ENCODE results near the gene TSPAN9.

Gene TSPAN9

GRCh38 chr12:3195859-3196483 lies 118.8 kb downstream of the TSPAN9 start:
- no peak for DNase-seq

DNA sequence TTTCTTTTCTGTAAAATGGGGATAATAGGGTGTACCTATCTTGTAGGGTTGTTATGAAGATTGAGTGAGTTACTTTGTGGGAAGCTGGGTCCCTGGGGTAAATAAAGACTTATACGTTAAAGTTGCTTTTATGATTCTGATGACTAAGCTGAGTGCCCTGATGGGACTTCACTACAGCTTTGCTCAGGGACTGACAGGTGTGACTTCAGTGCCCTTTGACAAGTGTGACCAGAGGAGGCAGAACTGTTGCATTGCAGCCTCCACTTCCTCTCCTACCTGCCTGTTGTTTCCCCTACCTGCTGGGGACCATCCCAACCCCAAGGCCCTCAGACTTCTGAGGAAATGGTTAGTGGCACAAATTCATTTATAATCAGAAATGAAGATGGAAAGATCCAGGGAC lies 119.3 kb downstream of the TSPAN9 start:
- no peak for DNase-seq

DNA sequence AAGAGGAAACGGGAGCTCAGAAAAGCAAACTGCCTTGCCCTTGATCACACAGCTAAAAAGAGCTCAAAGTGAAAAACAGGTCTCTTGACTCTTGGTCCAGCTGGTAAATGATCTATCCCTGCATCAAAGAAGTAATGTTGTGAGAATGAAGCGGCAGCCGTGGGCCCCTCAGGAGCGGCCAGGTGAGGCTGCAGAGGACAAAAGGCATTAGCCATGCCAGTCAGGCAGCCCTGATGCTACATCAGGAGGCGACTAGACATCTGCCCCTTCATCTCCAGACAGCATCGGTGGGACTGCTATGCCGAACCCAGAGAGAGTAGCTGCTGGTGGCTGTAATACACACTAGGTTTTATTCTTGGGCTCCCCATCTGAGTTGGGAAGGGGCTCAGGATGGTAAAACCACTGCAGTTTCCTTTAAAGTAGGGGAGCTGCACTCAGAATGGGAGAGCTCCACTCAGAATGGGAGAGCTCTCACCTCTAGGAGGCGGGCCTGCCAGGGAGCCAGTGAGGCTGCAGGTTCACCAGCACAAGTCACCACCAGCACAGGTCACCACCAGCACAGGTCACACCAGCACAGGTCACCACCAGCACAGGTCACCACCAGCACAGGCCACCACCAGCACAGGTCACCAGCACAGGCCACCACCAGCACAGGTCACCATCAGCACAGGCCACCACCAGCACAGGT lies 120.1 kb downstream of the TSPAN9 start:
- DNase-seq = no peak

GRCh38 chr12:3199551-3200031 lies 122.4 kb downstream of the TSPAN9 start:
- DNase-seq = no peak

DNA sequence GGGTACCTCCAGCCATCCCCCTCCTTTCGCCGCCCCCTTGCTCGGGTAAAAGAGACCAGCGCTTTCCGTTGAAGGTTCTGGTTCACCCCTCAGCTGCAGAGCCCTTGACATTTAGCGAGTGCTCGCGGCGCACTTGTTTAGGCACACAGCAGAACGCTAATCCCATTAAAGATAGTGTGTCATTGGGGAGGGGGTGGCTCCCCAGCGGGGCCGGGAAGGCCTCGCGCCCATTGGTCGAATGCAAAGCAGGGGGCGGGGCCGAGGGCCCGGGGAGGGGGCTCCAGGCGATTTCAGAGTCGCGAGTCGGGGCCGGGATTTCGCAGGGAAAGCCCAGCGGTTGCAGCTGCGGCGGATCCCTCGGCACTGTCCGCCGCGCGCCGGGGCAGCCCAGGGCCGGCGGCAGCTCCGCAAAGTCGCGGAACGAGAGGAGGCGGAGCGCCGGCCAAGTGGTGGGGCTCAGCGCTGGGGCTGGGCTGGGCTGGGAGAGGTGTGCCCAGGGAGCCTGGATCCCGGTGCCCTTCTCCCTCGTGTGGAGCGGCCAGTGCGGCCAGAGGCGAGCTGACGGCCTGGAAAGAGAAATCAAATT lies 122.9 kb downstream of the TSPAN9 start:
- DNase-seq = peak; percentile 71

- DNase-seq = no peak
These were observed 123.6 kb downstream of the TSPAN9 start for GRCh38 chr12:3200814-3201233.

GRCh38 chr12:3201339-3202051 lies 124.3 kb downstream of the TSPAN9 start:
- no peak for DNase-seq

DNA sequence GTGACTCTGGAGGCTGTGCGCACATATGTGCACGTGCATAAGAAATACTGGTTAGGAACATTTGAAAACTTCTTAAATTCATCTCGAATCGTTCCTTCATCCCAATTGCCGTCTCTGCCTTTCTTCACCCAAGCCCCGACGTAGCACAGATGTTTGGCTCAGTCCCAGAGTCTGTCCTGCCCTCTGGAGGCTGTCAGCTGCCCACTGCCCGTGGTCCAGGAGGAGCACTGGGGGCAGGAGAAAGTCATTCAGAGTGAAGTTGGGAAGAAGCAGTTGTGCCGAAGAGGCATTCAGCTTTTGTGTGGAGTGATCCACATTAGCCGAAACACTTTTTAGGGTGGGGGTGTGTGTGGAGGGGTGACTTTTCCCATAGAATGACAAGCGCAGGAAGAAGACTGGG lies 124.9 kb downstream of the TSPAN9 start:
- no peak for DNase-seq

DNA sequence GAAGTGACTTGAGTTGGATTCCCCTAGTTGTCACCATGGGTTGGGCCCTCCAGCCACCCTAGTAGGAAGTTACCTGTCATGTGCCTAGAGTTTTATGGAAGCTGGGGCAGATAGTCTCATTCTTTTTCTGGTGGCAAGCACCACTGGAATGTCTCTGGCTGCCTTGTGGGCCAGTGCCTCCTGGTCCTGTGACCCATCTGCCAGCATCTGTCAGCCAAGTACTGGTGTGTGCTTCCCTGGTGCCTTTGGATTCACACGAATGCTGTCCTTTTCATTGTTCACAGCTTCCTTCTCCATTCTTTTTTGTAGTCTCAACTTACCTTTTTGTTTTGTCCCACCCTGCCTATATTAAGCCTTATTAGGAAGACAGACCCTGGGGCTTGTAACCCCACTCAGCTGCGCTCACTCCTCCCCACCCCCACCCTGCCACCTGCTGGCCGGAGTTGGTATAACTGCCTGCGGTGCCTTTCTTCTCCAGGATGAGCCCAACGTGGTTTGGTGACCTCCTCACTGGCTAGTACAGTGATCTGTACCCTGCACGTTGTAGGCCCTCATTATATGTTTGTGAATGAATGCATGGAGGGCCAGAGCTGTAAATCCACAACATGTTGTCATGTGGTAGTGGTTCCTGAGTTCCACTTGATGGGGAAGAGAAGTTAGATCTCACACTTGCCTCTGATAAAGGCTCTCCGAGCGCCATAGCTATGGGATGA lies 125.7 kb downstream of the TSPAN9 start:
- peak; percentile 90 for DNase-seq

DNA sequence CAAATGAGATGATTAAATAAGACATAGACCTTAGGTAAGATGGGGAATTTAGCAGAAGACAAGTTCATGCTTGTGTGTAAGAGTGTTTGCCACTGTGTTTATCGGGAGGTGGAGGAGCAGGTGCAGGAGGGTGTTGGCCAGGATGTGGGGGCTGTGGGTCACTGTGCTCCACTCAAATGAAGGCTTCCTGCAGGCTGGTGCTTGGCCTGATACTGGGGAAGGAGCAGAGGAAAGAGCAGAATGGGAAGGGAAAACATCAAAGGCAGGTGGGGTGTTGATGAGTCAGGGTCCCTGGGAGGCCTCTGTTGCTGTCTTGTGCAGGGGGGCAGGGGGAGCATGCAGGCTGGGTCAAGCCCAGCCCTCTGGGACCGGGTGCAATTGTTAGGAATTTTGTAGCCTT lies 126.5 kb downstream of the TSPAN9 start:
- DNase-seq = no peak

DNA sequence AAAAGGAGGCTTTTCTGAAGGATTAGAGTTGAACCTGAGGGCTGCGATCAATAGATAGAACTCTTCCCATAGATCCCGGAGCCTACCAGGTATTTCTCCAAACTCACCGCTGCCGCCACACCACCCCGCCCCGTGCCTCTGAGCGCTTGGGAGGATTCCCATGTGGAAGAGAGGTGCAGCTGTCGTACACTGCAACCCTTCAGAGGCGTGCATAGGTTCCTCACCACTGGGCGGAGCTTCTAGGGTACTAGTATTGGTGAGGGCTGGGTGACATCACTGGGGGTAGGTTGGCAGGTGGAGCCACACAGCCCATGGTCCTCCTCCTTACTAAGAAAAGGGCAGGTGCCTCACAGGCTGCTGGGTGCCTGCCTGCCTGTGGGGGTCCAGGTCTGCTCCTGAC lies 127.0 kb downstream of the TSPAN9 start:
- DNase-seq = no peak

DNA sequence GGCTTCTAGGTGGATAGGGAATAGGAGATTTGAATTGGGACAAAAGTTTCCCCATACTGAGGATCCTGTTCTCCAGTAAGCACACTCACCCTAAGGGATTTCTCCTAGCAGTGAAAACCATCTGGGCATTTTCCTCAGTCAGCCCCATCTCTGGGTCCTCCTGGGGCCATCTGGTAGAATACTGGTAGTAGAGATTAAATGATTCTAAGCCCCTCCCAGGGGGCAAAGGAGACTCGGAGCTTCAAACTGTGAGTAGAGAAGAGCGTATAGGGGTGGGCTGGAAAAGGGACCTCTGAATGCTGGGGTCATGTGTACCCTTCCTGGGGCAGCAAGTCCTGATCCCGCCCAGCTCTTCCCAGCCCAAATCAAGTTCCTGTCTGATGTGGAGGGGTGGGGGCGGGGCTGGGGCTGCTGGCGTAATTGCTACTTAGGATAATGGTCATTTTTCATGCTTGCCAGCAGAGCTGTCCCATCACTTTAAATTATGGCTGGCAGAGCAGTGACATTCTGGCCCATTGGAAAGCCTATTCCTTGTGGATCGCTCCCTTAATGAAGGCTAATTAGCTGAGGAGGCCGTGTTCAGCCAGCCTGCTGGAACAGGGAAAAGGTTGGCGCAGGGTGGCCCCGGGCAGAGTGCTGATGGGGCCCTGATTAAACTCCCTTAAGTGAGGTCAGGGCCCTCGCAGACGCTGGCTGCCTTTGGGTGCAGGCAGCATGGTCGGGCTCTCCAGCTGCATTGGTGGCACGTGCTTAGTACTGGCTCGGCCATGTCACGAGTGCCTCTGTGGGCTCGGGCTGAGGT lies 127.8 kb downstream of the TSPAN9 start:
- peak; percentile 76 for DNase-seq

DNA sequence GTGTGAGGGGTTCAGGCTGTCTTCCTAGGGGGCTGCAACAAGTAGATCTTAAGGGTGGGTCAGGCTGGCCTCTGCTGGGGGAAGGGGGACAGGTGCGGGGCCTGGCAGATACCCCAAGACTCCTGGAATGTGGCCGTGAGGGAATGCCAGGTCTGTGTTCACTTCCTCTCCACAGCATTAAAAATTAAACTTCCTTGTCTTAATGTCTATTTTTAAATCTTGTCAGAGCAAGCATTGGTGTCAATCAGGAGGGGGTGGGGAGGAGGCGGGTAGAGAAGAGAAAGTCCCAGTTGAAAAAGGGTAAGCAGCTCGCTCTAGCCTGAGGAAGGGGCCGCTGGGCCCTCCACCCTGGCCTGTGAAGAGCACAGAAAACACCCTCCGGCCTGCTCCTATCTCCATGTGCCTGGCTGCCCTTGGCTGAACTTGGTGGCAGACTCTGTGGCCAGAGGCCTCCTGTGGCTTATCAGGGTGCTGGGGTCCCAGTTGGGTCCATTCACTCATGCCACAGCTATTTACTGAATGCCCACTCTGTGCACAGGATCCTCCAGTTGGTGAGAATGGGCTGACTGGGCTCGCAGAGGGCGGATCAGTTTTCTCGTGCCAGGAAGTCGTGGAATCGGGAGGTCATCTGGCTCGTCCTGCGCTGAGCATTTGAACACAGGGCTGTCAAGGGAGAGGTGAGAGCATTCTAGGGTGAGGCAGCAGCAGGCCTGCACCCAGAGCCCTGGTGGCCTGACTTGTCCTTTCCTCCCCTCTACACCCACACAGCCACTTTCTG lies 128.8 kb downstream of the TSPAN9 start:
- DNase-seq = no peak

DNA sequence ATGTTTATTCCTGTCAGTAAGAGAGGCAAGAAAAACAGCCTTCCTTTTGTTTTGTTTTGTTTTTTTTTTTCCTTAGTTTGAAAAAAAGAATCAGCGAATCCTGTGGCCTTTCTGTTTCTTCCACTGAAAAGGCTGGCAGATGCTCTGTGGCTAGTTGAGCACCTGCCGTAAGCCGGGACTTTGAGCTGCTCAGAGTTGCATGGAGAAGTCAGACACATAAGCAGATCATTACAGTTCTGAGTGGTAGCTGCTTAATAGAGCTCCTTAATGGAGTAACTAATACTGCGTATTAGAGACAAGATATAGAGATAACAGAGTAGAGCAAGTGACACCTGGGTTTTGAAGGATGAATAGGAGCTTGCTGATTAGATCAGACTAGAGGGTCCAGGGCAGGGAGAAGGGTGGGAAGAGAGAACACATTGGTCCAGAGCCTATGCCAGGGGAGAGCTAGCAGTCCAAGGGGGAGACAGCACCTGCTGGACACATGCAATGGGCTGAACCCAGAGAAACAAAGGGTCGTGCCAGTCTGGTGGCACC lies 129.4 kb downstream of the TSPAN9 start:
- no peak for DNase-seq

DNA sequence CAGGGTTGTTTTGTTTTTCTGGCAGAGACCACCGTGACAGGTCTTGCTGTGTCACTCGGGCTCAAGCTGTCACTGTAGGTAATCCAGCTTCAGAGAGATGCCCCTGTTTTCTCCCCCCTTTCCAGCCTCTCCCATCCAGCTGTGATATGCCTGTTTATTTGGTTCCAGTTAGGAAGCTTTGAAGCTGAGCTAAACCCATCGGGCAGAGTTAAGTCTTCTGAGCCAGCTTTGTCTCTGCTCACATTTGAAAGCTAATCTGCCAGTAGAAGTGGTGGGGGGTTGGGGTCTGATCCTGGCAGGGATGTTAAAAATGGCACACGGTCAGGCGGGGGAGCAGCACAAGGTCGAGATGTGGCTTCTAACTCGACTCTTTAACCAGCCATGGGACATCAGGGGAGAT lies 130.0 kb downstream of the TSPAN9 start:
- peak; percentile 61 for DNase-seq

DNA sequence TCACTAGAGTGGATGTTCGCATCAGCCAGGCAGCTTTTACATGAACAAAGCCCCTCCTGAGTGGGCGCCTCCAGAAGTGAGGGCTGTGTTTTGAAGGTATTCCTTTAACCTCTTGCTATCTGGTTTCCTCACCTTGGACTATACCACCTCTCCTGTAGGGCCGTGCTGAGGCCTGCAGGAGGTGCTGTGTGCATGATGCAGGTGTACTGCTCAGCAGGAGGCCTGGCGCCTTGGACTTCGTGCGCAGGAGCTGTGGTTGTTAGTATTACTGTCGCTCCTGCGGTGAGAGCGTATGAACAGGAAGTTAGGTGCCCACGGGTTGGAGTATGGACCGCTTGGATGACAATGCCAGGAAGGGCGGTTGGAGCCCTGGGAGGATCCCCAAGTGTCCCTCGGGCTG lies 130.7 kb downstream of the TSPAN9 start:
- DNase-seq = peak; percentile 26

- peak; percentile 96 for DNase-seq
These were observed 136.0 kb downstream of the TSPAN9 start for GRCh38 chr12:3213188-3213587.

- no peak for DNase-seq
These were observed 136.6 kb downstream of the TSPAN9 start for GRCh38 chr12:3213768-3214167.

GRCh38 chr12:3214526-3215365 lies 137.6 kb downstream of the TSPAN9 start:
- peak; percentile 28 for DNase-seq

DNA sequence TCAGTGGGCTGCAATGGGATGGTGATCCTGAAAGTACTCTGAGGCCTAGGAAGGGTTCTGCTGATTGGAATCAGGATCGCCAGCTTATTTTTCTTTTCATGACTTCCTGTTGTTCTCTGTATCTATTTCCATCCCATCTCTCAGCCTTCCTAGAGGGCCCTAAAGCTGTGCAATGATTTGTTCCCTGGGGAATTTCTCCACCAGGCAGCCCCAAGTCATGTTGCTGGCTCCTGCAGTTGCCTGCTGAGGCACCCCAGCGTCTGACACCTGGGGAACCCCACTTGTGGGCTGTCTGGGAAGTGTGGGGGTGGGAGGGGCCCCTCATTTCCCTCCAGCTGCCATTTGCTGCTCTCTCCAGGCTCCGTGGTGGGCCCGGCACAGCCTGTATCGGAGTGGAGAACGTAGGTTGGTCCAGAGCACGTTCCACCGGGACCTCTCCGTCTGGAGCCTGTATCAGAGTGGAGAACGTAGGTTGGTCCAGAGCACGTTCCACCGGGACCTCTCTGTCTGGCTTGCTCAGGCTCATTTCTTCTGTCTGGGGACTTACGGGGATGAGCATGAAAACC lies 138.3 kb downstream of the TSPAN9 start:
- no peak for DNase-seq
